NCI-H82 treated with DMSO at 0.1 percent for 48 hours (cell line): ENCODE data around the gene RRP12.
"Not testable (repeated sequence)": the region's sequence is repeated elsewhere in the genome, so short reads cannot be mapped to it uniquely, and the experiment has no call there.

ENCODE experiments used
- DNase-seq: peaks from one replicate; lab custom pipeline; 2025; ENCODE audit not compliant: unreplicated experiment; lab: John Stamatoyannopoulos, UW

Gene RRP12

DNA sequence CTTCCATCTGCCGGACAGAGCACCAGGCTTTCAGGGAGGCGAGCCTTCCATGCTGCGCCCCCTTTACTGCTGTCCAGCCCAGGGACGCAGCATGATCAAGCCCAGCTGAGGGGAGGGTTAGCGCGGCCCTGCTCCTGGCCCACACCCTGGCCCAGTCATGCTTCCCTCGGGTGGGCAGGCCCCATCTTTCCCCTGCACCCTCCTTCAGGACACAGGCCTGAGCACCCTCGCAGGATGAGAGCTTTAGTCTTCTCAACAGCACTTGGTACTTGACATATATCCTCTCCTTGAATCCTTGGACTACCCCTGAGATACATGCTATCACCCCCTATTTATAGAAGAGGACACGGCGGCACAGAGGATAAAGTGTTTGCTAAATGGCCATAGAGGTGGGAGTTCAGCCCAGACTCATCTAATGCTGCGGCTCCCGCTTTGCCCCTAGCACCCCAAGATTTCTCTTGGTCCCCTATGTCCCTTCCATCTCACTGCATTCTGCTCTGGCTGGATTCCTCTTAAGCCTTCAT is 34.0 kb downstream of the RRP12 start:
- no peak for DNase-seq

DNA sequence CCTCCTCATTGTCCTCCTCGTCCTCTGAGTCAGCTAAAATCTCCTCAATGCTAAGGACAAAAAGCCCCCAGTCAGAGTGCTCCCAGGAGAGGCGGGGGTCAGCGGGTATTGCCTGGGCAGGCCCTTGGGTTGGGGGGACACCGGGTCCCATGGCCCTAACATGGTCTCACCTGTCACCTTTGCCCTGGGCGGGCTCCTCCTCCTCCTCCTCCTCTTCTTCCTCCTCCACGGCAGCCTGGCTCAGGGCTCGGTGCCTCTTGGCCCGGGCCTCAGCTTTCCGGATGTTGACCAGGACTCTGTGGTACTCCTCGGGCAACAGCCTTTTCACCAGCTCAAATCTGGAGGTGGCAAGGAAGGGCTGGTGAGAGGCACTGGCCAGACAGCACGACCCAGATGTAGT is 34.6 kb downstream of the RRP12 start:
- no peak for DNase-seq

DNA sequence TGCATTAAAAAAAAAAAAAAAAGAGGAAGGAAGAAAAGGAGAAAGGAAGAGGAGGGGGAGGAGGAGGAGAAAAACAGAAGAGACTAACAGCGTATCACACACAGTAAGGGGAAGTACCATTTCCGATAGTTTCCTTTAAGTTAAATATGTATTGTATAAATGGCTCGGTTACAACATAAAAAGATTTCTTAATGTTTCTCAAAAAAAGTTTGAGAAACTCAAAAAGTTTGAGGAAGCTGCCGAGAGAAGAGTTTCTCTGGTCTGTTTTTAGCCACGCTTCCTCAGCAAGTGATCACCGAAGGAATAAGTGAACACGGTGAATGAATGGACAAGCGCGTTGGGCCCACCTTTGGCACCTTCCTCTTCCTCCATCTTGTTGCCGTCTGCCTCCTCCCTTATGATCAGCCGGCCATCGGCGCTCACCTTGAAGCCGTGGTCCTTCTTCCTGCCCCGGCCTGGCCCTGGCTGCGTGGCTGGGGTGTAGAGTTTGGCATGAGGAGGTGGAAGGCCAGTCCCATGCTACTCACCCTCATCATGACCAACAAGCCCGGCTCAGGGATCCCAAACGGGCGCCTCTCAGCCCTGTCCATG is 35.3 kb downstream of the RRP12 start:
- DNase-seq: no peak

DNA sequence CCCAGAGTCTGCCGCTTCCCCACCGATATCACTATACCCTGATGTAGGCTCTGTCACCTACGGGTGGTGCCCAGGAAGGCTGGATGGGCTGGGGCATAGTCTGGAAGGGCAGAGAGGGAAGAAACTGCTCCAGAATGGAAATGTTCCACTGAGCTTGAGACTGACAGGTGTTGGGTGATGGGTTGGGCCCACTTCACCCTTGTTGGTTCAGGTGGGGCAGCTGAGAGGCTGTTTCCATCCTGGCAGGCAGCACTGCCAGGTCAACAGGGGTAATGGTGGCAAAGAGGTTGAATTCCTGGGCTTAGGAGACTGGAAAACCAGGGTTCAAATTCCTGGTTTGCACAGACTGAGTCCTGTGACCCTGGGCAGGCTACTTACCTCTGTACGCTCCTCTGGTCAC is 38.1 kb downstream of the RRP12 start:
- DNase-seq: no peak

DNA sequence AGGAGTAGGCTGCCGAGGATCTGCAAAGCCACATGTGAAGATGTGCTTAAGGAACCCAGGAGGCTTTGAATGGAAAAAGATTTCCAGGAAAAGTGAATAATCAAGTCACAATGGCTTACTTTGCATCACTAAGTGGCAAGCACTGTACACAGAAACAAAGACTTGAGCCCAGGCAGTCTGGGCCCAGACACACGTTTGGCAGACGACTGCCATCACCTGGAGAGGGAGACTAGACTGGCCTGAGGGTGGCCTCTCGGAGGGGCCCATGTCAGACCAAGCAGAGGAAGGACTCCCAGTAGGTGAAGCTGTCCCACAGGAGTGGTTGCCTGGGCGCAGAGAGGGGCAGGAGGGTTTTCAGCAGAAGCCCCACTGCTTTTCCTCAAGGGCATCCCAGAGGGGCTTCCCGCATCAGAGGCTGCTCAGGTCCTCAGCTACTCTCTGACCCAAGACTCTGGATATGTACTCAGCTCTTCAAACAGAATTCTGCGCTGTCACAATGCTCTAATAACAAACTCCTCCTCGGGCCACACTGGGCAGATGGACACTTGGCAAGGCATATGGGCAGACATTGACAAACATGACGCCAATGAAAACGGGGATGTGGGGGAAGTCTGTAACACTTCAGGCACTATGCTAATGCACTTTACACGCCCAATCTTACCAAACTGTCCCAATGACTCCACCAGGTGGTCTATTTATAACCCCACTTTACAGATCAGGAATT is 38.7 kb downstream of the RRP12 start:
- DNase-seq: no peak

DNA sequence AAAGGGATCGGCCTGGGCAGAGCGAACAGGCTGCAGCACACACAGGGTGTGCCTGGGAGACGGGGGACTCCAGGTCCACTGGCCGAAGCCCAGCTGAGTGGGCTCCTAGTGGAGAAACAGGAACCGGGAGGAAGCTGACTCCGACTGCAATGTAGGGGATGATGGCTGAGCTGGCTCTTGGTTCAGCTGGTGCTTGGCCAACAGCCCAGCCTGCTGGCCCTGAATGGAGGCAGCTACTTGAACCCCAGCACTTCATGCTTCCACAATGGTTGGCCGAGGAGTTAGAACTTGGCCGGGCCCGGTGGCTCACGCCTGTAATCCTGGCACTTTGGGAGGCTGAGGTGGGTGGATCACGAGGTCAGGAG is 39.6 kb downstream of the RRP12 start:
- no peak for DNase-seq

DNA sequence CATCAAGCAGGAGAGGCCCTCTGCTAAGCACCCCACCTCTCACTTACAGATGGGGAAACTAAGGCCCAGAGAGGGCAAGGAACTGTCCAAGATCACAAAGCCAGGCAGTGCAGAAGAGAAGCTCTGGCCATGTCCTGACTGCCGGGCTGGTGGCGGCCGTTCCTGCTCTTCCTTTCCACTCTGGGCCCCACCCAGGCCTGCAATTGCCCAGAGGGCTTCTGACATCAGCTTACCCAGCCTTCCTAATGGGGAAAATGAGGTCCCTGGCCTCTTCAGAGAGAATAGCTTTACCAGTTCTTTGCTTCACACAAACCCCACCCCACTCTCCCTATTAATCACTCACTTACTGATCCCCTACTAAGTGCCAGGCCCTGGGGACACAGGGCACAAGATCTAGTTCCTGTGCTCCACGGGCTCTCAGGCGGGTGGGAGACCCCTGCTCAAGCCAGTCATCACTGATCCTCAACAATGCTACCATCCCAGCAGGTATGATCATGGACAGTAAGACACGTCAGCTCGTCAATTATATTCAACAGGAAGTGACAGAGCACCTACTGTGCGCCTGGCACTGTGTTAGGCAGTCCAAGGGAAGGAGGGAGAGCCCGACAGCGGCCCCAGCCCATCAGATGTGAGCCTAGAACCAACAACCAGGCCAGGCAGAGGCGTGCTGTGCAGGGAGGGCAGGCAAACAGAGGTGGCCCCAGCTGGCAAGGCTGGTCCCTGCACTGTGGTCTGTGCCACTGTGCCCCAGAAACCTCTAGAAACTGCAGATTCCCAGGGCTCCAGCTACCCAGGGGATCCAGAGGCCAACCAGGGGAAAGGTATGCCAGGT is 40.2 kb downstream of the RRP12 start:
- no peak for DNase-seq

DNA sequence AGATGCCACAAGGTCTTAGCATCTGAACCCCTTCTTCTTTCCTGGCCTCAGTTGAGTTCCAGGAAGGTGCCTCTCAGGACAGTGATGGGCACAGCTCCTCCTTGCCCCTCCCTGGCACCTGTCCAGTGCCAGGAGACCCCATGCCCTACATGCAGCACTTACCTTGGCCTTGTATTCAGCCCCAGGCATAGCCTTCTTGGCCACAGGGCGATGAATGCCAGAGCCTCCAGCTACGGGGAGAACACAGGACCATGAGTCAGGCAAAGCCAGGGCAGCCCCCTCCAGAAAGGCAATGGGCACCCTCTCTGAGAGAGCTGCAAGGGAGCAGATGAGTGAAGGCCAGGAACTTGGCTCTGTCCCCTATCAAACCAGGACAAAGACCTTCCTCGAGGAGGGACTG is 42.4 kb downstream of the RRP12 start:
- no peak for DNase-seq

DNA sequence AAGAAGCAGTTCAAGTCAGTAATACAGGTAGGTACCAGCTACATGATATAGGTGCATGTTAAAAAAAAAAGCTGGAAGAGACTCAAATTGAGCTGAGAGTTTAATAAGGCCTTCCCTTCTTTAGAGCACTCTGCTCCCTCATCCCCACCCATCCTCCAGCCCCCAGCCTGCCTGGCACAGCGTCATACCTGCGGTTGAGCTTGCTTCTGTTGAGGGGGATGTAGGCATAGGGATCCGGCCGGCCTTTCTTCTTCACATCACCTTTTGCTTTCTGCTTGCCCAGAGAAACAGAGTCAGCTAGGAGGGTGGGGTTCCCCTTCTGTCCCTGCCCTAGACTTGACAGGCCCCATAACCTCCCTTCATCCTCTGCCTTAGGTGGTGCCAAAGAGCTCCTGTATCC is 42.8 kb downstream of the RRP12 start:
- DNase-seq: no peak

DNA sequence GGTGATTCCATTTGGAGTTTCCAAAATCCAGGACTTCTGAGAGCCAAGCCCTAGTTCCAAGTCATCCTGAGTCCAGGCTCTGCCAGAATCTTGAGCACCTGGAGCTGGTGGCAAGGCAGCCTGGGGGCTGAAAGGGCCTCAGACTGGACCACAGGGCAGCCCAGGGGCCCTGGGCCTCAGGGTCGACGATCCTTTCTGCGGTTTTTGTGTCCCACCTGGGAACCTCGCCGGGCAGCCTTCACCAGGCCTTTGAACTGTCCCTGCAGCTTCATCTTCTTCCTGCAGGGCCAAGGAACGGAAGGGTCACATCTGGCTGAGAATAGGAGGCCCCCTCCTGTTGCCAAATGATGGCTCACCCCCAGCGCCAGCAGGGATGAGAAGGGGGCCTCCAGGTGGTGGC is 44.2 kb downstream of the RRP12 start:
- no peak for DNase-seq

DNA sequence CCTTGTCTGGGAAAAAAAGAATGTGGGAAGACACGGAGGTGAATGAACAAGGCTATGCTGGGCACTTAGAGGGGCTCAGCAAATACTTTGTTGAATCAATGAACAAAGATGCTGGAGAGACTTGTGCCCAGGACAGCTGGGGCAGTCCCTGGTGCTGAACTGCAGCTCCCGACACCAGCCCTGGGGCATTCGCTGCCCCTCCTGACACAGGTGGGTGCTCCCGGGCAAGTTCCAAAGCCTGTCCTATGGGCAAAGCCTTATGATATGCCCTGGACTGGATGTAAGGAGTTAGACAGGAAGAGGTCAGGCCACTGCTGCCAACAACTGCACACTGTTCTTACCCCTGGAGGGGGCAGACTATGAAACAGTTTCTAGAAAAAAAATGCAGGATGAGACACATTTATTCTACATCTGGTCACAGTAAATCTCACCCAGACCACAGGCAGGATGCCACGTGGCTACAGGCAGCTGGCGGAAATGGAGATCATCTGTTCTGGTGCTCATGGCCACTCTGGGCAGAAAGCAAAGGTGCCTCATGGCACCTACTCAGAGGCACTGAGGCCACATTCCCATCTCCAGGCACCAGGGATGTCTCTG is 44.7 kb downstream of the RRP12 start:
- DNase-seq: no peak

DNA sequence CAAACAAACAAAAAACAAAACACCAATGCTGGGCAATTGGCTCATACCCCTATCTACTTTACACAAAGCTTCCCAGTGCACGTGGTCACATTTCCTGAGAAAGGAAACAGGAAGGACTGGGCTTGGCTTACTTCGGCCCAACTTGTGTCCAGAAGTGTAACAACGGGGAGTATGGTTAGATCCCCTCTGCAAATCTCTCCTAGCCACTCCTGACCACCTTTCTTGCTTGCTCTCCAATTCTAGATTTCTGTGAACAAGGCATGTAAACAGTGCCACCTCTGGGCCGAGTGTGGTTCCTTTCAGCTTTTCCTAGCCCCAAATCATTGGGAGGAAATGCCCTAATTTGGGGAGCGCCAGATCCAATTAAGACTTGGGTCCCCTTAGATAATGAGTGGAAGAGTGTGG is 45.6 kb downstream of the RRP12 start:
- DNase-seq: no peak

DNA sequence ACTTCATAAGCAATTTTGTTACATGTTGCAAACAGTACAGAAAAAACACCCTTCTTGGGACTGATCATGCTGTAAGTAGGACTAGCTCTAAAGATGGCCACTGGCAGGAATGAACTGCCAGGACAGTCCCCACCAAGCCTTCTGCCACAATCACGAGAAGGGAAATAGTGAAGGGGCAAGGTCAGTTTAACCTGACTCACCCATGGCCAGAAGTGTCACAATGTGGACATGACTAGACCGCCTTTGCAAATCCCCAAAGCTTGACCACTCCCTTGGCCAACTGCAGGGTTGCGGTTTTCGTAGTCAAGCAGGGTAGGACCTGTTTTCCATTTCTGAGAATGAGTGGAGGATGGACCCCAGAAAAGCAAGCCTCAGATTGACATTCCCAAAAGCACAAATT is 47.2 kb downstream of the RRP12 start:
- no peak for DNase-seq

DNA sequence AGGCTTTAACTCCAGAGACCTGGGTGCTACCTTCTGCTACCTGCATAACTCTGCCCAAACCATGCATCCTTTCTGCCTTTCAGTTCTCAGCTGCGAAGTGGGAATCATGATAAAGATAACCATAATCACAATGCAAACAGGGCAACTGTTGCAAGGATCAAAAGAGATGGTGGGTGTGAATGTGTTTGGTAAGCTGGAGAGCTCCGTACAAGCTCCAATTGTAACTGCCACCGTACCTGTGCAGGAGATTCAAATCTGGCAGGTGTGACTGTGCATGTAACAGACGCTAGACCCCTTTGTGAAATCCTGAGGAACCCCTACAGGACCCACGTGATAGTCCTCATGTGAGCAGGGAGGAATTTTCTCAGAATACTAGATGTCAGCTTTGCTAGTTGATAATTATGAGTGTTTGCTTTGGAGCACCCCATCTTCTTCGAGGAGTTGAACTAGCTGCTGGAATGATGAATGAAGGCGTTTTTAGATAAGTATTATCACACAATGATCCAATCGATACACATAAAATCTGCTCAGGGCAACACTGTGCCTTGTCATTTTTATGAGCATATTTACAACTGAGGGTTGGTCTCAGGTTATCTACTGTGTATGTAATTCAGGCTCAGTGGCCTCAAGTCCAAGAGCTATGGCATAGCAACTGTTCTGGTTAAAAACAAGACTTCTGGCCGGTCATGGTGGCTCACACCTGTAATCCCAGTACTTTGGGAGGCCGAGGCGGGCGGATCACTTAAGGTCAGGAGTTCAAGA is 51.2 kb downstream of the RRP12 start:
- no peak for DNase-seq

DNA sequence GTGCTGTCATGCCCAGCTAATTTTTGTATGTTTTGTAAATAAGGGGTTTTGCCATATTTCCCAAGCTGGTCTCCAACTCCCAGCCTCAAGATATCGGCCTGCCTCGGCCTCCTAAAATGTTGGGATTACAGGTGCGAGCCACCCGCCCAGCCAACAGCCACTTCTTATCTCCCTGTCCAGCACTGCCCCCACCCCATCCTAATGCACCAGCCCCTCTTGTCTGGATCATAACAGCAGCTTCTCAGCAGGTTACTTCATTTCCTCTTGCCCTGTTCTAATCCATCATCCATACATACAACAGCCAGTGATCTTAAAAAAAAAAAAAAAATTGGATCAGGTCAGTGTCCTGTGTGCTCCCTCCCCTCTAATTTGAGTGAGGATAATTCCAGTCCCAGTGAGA is 53.8 kb downstream of the RRP12 start:
- no peak for DNase-seq

DNA sequence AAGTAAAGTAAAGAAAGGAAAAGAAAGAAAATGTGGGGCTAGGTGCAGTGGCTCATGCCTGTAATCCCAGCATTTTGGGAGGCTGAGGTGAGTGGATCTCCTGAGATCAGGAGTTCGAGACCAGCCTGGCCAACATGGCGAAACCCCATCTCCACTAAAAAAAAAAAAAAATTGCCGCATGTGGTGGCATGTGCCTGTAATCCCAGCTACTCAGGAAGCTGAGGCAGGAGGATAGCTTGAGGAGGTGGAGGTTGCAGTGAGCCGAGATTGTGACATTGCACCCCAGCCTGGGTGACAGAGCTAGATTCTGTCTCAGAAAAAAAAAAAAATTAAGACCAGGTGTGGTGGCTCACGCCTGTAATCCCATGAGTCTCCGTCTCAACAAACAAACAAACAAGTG is 57.5 kb downstream of the RRP12 start:
- not testable (repeated sequence) for DNase-seq

DNA sequence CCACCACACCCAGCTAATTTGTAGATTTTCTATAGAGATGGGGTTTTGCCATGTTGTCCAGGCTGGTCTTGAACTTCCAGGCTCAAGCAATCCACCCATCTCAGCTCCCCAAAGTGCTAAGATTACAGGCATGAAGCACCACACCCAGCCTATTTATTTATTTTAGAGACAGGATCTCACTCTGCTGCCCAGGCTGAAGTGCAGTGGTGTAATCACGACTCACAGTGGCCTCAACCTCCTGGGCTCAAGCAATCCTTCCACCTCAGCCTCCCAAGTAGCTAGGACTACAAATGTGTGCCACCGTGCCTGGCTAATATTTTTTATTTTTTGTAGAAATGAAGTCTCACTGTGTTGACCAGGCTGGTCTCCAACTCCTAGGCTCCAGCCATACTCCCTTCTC is 59.7 kb downstream of the RRP12 start:
- DNase-seq: no peak

DNA sequence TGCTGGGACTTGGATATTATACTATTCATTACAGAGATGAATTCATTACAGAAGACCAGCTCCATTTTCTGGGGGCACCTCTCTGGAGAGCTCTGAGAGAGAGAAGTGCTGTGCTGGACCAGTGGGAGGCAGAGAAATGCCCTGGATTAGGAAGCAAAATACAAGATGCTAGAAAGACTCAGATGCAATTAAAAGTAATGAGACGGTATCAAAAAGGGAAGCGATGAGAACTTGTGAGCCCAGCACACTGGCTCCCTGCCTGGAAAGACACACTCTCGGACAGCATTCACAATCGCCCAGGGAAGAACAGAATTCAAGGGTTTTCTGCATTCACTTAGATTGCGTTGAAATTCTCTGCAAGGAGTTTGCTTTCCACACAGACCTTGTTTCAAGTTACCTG is 63.1 kb downstream of the RRP12 start:
- no peak for DNase-seq

DNA sequence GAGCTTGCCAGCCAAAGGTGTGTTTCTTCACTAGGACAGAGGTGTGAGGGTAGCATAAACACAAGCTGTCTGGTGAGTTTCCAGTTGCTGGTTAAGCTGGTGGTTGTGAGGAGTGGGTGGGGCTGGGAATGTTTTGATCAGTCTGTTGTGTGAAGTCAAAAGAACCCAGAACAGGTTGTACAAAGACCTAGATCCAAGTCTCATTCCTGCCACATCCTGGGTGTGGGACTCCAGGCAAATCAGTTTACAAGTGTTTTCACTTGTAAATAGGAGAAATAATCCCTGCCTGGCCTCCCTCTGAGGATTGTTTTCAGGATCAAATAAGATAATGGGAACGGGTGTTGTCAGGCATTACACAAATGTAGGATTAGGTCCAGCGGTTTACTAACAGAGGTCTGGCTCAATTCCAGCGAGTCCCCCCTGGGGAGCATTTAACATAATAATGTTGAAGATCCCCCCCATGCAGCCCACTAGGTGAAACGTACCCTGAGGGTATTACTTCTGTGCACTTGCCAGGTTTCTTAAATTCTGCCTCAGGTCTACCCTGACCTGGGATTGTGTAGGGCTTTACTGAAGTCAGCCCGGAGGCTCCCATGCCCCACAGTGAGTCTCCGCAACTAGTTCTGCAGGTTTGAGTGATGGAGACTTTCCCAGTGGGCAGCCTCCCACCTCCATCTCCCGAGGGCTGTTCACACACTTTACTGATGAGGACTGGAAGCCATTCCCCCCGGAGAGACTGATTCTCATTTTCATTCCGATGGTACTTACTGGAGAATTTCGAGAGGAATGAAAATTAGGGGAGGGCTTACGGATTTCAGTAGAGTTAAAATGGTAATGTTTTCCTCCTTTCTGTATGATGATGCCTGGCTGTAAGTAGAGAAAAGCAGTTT is 64.0 kb downstream of the RRP12 start:
- DNase-seq: peak; percentile 80

DNA sequence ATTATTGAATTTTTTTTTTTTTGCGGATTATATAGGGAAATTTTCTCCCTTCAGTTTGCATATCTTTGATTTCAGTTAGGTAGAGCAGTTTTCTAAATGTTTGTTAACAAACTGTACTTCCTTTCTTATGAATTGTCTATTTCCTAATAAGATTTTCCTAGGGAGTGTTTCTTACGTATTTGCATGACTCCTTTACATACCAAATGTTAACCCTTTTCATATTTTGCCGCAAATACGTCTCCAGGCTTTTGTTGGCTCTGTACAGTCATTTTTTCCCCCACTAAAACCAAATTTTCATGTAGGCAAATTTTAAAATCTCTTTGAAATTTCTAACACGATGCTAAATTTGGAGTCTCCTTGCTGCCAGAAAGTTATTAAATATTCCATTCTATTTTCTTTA is 64.7 kb downstream of the RRP12 start:
- DNase-seq: no peak
